Measurements from ENCODE around the gene SKIC3. TPM values are rescaled to one million over a fixed set of nuclear protein-coding genes. Genes with fewer than 3 reads are reported as not detected.

Gene SKIC3
- polyA plus RNA-seq, 1 of the 3 experiments (the other 2 are of a cell fraction) = 27.4 TPM

DNA sequence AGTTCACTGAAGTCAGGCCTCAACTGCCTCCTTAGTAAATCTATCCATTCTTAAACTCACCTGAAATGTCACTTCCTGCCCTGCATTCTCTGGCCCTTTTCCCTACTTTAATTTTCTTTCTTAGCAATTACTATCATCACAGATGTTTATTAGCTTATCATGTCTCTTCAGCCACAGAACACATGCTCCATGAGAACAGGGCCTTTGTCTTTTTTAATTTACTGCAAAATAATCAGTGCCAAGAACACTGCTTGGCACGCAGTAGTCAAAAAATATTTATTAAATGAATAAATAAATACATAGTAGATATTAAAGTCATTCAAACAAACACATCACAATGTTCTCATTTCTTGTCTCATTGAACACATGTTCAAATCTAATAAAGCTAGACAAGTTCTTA is 46.2 kb downstream of the SKIC3 start:
- no peak overlapping the region for H3K4me3 ChIP-seq (ENCODE audit: low read depth in 2 of 2, low read length in 1 of 2)
- H3K9me2 ChIP-seq = no peaks in the 10 kb centered on the region
- peaks cover 78 to 79% of the 10 kb centered on the region in 2 experiments for H3K36me3 ChIP-seq (replicated peaks in 1 of 2; ENCODE audit: control insufficient read depth in 1 of 2, insufficient read depth in 2 of 2, low read length in 1 of 2)
- H3F3A ChIP-seq (replicated peaks; ENCODE audit: insufficient read depth) = peaks cover 10% of the 10 kb centered on the region
- H3K9me3 ChIP-seq = no peaks in the 10 kb centered on the region
- TF ChIP-seq, protein P1, sequence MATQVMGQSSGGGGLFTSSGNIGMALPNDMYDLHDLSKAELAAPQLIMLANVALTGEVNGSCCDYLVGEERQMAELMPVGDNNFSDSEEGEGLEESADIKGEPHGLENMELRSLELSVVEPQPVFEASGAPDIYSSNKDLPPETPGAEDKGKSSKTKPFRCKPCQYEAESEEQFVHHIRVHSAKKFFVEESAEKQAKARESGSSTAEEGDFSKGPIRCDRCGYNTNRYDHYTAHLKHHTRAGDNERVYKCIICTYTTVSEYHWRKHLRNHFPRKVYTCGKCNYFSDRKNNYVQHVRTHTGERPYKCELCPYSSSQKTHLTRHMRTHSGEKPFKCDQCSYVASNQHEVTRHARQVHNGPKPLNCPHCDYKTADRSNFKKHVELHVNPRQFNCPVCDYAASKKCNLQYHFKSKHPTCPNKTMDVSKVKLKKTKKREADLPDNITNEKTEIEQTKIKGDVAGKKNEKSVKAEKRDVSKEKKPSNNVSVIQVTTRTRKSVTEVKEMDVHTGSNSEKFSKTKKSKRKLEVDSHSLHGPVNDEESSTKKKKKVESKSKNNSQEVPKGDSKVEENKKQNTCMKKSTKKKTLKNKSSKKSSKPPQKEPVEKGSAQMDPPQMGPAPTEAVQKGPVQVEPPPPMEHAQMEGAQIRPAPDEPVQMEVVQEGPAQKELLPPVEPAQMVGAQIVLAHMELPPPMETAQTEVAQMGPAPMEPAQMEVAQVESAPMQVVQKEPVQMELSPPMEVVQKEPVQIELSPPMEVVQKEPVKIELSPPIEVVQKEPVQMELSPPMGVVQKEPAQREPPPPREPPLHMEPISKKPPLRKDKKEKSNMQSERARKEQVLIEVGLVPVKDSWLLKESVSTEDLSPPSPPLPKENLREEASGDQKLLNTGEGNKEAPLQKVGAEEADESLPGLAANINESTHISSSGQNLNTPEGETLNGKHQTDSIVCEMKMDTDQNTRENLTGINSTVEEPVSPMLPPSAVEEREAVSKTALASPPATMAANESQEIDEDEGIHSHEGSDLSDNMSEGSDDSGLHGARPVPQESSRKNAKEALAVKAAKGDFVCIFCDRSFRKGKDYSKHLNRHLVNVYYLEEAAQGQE (IDR thresholded peaks at IDR 0.05; ENCODE audit: low read depth, low read length) = no peak
- TF ChIP-seq MXI1 (IDR thresholded peaks at IDR 0.05; ENCODE audit: low read depth, low read length) (no peak), POLR2AphosphoS5 (IDR thresholded peaks at IDR 0.05; ENCODE audit: low read depth, low read length) (no peak), FOXJ3 (CRISPR knock-in tag; IDR thresholded peaks at IDR 0.05) (no peak), GATA2 (CRISPR knock-in tag; IDR thresholded peaks at IDR 0.05) (no peak), RXRA (IDR thresholded peaks at IDR 0.05; ENCODE audit: borderline replicate concordance, low read depth) (no peak), RFX5 (IDR thresholded peaks at IDR 0.05; ENCODE audit: low read length) (no peak), YY1 (IDR thresholded peaks at IDR 0.05; ENCODE audit: low read depth) (no peak), CHD2 (IDR thresholded peaks at IDR 0.05; ENCODE audit: low read length, partially characterized antibody) (no peak), JUND (IDR thresholded peaks at IDR 0.05) (no peak), SIN3A (IDR thresholded peaks at IDR 0.05; ENCODE audit: borderline replicate concordance, low read depth, low read length) (no peak), EP300 (IDR thresholded peaks at IDR 0.05; ENCODE audit: borderline replicate concordance in 1 of 2, low read depth in 1 of 2, low read length in 1 of 2) (no peak), TAF1 (IDR thresholded peaks at IDR 0.05; ENCODE audit: borderline replicate concordance, low read depth, low read length) (no peak)
- TF ChIP-seq, protein P2, sequence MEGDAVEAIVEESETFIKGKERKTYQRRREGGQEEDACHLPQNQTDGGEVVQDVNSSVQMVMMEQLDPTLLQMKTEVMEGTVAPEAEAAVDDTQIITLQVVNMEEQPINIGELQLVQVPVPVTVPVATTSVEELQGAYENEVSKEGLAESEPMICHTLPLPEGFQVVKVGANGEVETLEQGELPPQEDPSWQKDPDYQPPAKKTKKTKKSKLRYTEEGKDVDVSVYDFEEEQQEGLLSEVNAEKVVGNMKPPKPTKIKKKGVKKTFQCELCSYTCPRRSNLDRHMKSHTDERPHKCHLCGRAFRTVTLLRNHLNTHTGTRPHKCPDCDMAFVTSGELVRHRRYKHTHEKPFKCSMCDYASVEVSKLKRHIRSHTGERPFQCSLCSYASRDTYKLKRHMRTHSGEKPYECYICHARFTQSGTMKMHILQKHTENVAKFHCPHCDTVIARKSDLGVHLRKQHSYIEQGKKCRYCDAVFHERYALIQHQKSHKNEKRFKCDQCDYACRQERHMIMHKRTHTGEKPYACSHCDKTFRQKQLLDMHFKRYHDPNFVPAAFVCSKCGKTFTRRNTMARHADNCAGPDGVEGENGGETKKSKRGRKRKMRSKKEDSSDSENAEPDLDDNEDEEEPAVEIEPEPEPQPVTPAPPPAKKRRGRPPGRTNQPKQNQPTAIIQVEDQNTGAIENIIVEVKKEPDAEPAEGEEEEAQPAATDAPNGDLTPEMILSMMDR (IDR thresholded peaks at IDR 0.05) = no peak
- TF ChIP-seq, protein P3, sequence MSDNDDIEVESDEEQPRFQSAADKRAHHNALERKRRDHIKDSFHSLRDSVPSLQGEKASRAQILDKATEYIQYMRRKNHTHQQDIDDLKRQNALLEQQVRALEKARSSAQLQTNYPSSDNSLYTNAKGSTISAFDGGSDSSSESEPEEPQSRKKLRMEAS (IDR thresholded peaks at IDR 0.05; ENCODE audit: low read depth) = no peak
- TF ChIP-seq, protein P4, sequence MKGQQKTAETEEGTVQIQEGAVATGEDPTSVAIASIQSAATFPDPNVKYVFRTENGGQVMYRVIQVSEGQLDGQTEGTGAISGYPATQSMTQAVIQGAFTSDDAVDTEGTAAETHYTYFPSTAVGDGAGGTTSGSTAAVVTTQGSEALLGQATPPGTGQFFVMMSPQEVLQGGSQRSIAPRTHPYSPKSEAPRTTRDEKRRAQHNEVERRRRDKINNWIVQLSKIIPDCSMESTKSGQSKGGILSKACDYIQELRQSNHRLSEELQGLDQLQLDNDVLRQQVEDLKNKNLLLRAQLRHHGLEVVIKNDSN (IDR thresholded peaks at IDR 0.05; ENCODE audit: borderline replicate concordance, low read depth) = no peak
- POLR2A ChIA-PET = no interaction called here
- H3K4me2 ChIP-seq = no peak overlapping the region
- H3K9ac ChIP-seq = no peak overlapping the region
- no peaks in the 10 kb centered on the region for H3K79me2 ChIP-seq (ENCODE audit: insufficient read depth)
- no peak for DNase-seq
- H3K4me1 ChIP-seq (ENCODE audit: control insufficient read depth in 1 of 2, insufficient read depth in 2 of 2, low read depth in 1 of 2, low read length in 1 of 2) = no peaks in the 10 kb centered on the region
- 97% methylated on average over 1 of the region's 1 CpG for WGBS (ENCODE audit: low lambda C conversion rate)
- H2AFZ ChIP-seq (ENCODE audit: low read depth) = no peak overlapping the region
- CTCF ChIA-PET = no interaction called here
- H3K27me3 ChIP-seq (ENCODE audit: insufficient read depth) = no peaks in the 10 kb centered on the region
- no peaks in the 10 kb centered on the region for H4K20me1 ChIP-seq (ENCODE audit: insufficient read depth)
- H3K27ac ChIP-seq (ENCODE audit: low read depth in 2 of 2, low read length in 1 of 2) = no peak overlapping the region

Small RNA genes lying within 50 kb of the gene (small RNA-seq; reads per million reads assigned to genes)
- 0 reads per million in 7 experiments for gene RNU6-308P

Other genes starting within 250 kb of the SKIC3 start
- 0.21 and 0.55 TPM in 2 replicates for gene FAM81B, start 163.6 kb downstream of the SKIC3 start, polyA plus RNA-seq (2012; rRNA removed)
- gene ARSK, start 124 bp upstream of the SKIC3 start, polyA plus RNA-seq (2012; rRNA removed) = 5.6 and 6.9 TPM in 2 replicates
- 0.06 and 0.07 TPM in 2 replicates for gene GPR150, start 65.1 kb upstream of the SKIC3 start, polyA plus RNA-seq (2012; rRNA removed)
- gene RFESD, start 91.8 kb upstream of the SKIC3 start, polyA plus RNA-seq (2012; rRNA removed) = 1.8 and 3.1 TPM in 2 replicates
- 0.07 and 0.13 TPM in 2 replicates for gene SPATA9, start 128.0 kb upstream of the SKIC3 start, polyA plus RNA-seq (2012; rRNA removed)
- gene RHOBTB3, start 176.4 kb upstream of the SKIC3 start, polyA plus RNA-seq (2012; rRNA removed) = 59.3 and 73.6 TPM in 2 replicates